ENCODE data around the gene DYSF.

The DYSF gene

GRCh38 chr2:71716697-71717624 lies 263.6 kb downstream of the DYSF start:
- no peak for DNase-seq

- no peak for DNase-seq
Observed at GRCh38 chr2:71718686-71719085, 265.3 kb downstream of the DYSF start.

- DNase-seq = no peak
Observed at GRCh38 chr2:71719520-71720282, 266.3 kb downstream of the DYSF start.

DNA sequence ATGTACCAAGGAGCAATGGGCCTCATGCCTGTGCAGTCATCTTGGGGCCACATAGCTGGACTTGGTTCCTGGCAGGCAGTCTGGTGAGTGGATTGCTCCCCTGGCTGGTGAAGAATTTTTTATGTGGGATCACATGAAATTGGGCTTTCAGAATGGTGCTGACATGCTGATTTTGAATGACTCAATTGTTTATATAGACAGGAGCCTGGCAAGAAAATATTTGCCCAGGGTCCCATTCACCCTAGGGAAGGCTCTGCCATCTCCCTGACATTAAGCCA lies 266.9 kb downstream of the DYSF start:
- DNase-seq = no peak

DNA sequence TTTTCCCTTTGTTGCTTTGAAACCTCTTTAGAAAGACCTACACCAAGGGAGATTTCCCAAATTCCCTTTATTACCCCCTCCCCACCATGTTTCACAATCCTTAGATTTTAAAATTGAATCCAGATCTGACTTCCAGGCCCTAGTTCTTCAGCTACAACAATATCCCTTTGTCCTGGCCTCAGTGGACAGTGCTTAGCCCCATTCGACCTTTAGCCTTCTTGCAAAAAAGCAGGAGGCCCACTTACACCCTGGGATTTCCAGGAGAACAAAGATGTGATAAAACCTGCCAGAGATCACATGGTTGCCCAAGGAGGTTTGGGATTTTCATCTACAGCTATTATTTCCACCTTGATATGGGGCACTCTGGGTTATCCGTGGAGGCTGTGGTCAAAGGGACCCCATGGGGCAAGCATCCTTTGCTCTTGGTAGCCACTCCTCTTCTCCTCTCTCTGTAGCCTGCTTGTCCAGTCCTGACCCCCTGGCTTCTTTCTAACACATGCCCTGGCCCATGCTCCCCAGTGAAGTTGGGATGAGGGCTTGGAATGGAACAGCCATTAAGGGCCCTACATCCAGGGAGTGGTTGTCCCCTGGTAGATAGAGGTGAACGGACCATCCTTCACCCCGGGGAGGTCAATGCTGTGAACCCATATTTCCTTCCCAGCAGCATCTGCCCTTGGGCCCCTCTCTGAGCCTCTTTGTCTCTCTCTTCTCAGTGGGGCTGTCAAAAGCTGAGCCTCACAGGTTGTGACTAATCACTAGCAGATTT lies 267.4 kb downstream of the DYSF start:
- DNase-seq = no peak

GRCh38 chr2:71721362-71721665 lies 268.0 kb downstream of the DYSF start:
- DNase-seq = no peak

GRCh38 chr2:71721669-71722068 lies 268.3 kb downstream of the DYSF start:
- no peak for DNase-seq

DNA sequence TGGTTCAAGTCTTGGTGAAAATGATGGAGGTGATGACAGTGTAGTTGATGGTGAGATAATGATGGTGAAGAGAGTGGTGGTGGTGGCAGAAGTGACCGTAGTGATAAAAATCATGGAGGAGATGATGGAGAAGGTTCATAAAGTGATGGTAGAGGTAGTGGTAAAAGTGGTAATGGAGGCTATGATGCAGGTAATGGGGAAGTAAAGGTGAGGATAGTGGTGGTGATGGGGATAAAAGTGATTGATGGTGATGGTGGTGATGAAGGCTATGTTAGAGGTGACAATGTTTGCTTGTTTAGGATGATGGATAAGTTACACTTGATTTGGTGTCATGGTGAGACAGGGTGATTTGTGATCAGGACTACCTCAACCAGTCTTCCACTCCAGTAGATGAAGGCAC lies 268.9 kb downstream of the DYSF start:
- no peak for DNase-seq

DNA sequence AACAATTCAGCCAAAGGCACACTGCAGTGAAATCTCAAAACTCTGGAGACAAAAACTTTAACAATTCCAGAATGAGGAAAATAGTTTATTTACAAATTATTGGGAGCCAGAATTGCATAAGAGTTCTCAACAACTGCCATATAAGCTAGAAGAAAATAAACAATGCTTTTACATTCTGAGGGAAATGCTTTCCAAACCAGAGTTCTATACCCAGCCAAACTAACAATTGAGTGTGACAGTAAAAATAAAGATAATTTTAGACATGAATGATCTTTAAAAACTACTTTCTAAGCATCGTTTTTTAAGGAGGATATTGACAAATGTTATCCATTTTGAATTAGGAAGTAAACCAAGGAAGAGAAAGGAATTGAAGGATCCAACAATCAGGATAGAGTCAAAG lies 271.4 kb downstream of the DYSF start:
- no peak for DNase-seq

GRCh38 chr2:71725836-71726235 lies 272.5 kb downstream of the DYSF start:
- no peak for DNase-seq

DNA sequence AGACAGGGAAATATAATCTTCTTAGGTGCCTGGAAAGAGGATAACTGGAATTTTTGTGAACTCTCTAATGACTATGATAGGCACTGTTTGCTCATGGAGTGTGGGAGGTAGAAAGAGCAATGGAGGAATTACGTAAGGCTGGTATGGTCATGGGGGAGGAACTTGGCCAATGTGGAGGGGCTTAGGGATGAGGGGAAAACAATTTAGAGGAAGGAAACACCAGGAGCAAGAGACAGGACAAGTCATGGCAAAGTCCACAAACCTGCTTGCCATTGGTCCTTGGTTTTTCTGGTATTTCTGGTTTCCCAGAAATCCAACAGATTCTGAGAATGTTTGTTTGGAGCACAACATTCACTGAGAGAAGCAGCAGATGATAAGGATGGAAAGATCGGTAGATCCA lies 274.2 kb downstream of the DYSF start:
- DNase-seq = no peak

DNA sequence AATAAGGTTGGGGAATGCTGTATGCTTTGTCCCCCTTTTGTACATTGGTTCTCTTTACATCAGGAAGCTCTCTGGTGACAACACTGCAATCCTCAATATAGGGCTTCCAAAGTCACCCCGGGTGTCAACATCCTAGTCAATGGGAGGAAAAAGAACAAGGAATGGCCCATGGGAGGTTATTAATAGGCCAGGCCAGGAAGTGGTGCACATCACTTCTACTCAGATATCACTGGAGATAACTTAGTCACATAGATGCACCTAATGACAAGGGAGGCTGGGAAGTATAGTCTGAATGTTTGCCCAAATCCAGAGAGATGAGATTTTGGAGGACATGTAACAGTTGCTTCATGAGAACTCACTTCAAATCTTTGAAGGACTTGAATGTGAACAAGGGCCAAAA lies 274.7 kb downstream of the DYSF start:
- no peak for DNase-seq

- DNase-seq = no peak
Observed at GRCh38 chr2:71730785-71731383, 277.5 kb downstream of the DYSF start.

GRCh38 chr2:71734620-71735019 lies 281.3 kb downstream of the DYSF start:
- DNase-seq = no peak

DNA sequence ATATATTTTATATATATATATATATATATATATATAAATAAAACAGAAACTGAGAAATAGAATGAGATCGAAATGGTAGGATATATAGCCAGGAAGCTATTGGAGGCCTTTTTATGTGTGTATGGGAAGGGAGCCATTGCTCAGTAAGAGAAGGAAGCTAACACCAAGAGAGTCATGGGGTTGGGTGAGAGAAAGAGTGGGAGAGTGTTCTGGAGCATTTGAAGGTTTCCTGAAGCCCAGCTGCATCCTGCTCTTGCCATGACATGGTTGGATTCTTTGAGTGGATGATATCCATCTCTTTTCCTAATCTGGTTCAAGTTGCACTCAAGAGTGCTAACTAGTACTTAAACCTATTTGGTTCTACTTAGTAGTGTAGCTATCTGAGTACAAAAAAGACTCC lies 282.3 kb downstream of the DYSF start:
- peak; percentile 56 for DNase-seq

Measured in NCI-H510A treated with DMSO at 0.1 percent for 48 hours (cell line).